Measurements from ENCODE around the gene NR5A2. TPM values are rescaled to one million over a fixed set of nuclear protein-coding genes. Genes with fewer than 3 reads are reported as not detected.

Gene NR5A2
- total RNA-seq, 1 experiment from 2014 or later = 2.1 TPM

DNA sequence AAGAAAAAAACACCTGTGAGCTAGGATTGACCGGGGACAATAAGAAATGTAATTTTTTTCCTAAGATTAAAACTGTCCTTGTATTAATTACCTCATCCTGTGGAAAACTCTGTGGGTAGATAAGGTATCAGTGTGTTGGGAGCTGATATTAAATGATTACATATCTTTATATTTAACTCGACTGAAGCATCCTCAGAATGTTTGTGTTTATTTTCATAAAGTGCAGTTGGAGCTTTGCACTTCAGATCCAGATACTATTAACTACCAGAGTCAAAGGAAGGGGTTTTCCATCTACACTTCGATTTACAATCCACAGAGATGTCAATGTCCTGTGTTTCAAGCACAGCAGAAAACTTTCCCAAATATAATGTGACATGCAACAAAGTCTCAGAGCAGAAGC, 164.5 kb downstream of the NR5A2 start:
- no peaks in the 10 kb centered on the region for H3K36me3 ChIP-seq (ENCODE audit: low read depth)
- no peak overlapping the region for H3K4me2 ChIP-seq
- intact Hi-C loops (cut with micrococcal nuclease; ENCODE audit: unreplicated experiment) = no loop called here
- CTCF ChIA-PET = no interaction called here
- POLR2A ChIA-PET (ENCODE audit: unreplicated experiment) = no interaction called here
- no peaks in the 10 kb centered on the region for H4K20me1 ChIP-seq (ENCODE audit: insufficient read depth)
- H3K9me3 ChIP-seq (ENCODE audit: insufficient read depth, low read depth) = no peaks in the 10 kb centered on the region
- H3K27ac ChIP-seq = no peak overlapping the region
- H3K79me2 ChIP-seq (ENCODE audit: low read depth) = no peaks in the 10 kb centered on the region
- TF ChIP-seq CTCF (conservative IDR thresholded peaks at IDR 0.05) (no peak), EZH2 (IDR thresholded peaks at IDR 0.05; ENCODE audit: low read depth) (no peak)
- DNase-seq = no peak
- H2AFZ ChIP-seq = no peak overlapping the region
- no peaks in the 10 kb centered on the region for H3K9me2 ChIP-seq (ENCODE audit: insufficient read depth)
- no peaks in the 10 kb centered on the region for H3K27me3 ChIP-seq (ENCODE audit: insufficient read depth, low read depth)
- H3F3A ChIP-seq (ENCODE audit: insufficient read depth, low read depth) = no peaks in the 10 kb centered on the region
- no peak overlapping the region for H3K4me3 ChIP-seq
- no TSS peak for BruUV-seq (replicated peaks)
- no peaks in the 10 kb centered on the region for H3K4me1 ChIP-seq (replicated peaks; ENCODE audit: insufficient read depth)

GRCh38 chr1:200194477-200194876, 167.0 kb downstream of the NR5A2 start:
- Histone ChIP-seq H3K4me1 (replicated peaks; ENCODE audit: insufficient read depth) (no peaks in the 10 kb centered on the region), H3K9me3 (ENCODE audit: insufficient read depth, low read depth) (no peaks in the 10 kb centered on the region), H3K27ac (no peak overlapping the region), H4K20me1 (ENCODE audit: insufficient read depth) (no peaks in the 10 kb centered on the region), H2AFZ (no peak overlapping the region), H3K36me3 (ENCODE audit: low read depth) (no peaks in the 10 kb centered on the region), H3K9me2 (ENCODE audit: insufficient read depth) (no peaks in the 10 kb centered on the region), H3K79me2 (ENCODE audit: low read depth) (no peaks in the 10 kb centered on the region), H3F3A (ENCODE audit: insufficient read depth, low read depth) (no peaks in the 10 kb centered on the region), H3K4me3 (no peak overlapping the region), H3K27me3 (ENCODE audit: insufficient read depth, low read depth) (no peaks in the 10 kb centered on the region), H3K4me2 (no peak overlapping the region)
- no TSS peak for BruUV-seq (replicated peaks)
- DNase-seq = no peak
- TF ChIP-seq CTCF (conservative IDR thresholded peaks at IDR 0.05) = no peak
- no peak for TF ChIP-seq EZH2 (IDR thresholded peaks at IDR 0.05; ENCODE audit: low read depth)
- POLR2A ChIA-PET (ENCODE audit: unreplicated experiment) = no interaction called here
- CTCF ChIA-PET = no interaction called here
- intact Hi-C loops (cut with micrococcal nuclease; ENCODE audit: unreplicated experiment) = no loop called here

- BruUV-seq (replicated peaks) = no TSS peak
- ChIA-PET POLR2A (ENCODE audit: unreplicated experiment) (no interaction called here), CTCF (no interaction called here)
- no peak for TF ChIP-seq EZH2 (IDR thresholded peaks at IDR 0.05; ENCODE audit: low read depth)
- TF ChIP-seq CTCF (conservative IDR thresholded peaks at IDR 0.05) = no peak
- Histone ChIP-seq H3F3A (ENCODE audit: insufficient read depth, low read depth) (no peaks in the 10 kb centered on the region), H3K4me3 (no peak overlapping the region), H3K9me3 (ENCODE audit: insufficient read depth, low read depth) (no peaks in the 10 kb centered on the region), H3K27me3 (ENCODE audit: insufficient read depth, low read depth) (no peaks in the 10 kb centered on the region), H3K4me1 (replicated peaks; ENCODE audit: insufficient read depth) (no peaks in the 10 kb centered on the region), H2AFZ (no peak overlapping the region), H3K36me3 (ENCODE audit: low read depth) (no peaks in the 10 kb centered on the region), H4K20me1 (ENCODE audit: insufficient read depth) (no peaks in the 10 kb centered on the region), H3K4me2 (no peak overlapping the region), H3K27ac (no peak overlapping the region), H3K79me2 (ENCODE audit: low read depth) (no peaks in the 10 kb centered on the region), H3K9me2 (ENCODE audit: insufficient read depth) (no peaks in the 10 kb centered on the region)
- intact Hi-C loops (cut with micrococcal nuclease; ENCODE audit: unreplicated experiment) = no loop called here
- no peak for DNase-seq
These were observed 170.7 kb downstream of the NR5A2 start for GRCh38 chr1:200198236-200198635.

All from PC-9 (cell line).